Lower leg skin (tissue), 4 donors: ENCODE data around the gene IRS1. TPM values are rescaled to one million over a fixed set of nuclear protein-coding genes. Genes with fewer than 3 reads are reported as not detected.

Source experiments
- DNase-seq, 2 donors: peaks; one replicate each; pipeline ENCODE4 v3.0.0-alpha.2; 2019; ENCODE audit warnings: low spot score in 2 of 2
- H3K4me3 ChIP-seq: fragments of 200-600 bp; sonication (generic); 2 replicates; pipeline ENCODE4 v1.5.1; 2017; ENCODE audit warnings: mild to moderate bottlenecking, low read depth; ENCODE audit not compliant: poor library complexity, severe bottlenecking
- CTCF ChIP-seq, 3 donors: fragments of 450-650 bp; IDR thresholded peaks; one replicate each; pipeline ENCODE4 v1.5.1; 2016; ENCODE audit warnings: antibody characterized with exemption in 3 of 3, mild to moderate bottlenecking in 3 of 3, moderate library complexity in 2 of 3
- POLR2A ChIP-seq, 2 donors: fragments of 450-650 bp; IDR thresholded peaks; one replicate each; pipeline ENCODE4 v1.6.1; 2016 to 2017; ENCODE audit warnings: antibody characterized with exemption in 2 of 2, mild to moderate bottlenecking in 1 of 2, moderate library complexity in 1 of 2
- WGBS, 2 donors: methylation state at CpG; one replicate each; pipeline ENCODE4 v1.1.5; 2018; 5-methylcytosine and 5-hydroxymethylcytosine counted together
- intact Hi-C: fragments of 100-400 bp; cut with DNase I; formaldehyde crosslinking; loops from one replicate; pipeline ENCODE4 v1.15.0; 2023; ENCODE audit warnings: low total_unique reads
- total RNA-seq, 4 donors: library from RNA; depleted of rRNA; stranded (reverse); fragments of >200 nt; gene quantifications; one replicate each; pipeline ENCODE4 v1.1.0, GENCODE V29; 2016

IRS1 gene
- total RNA-seq, 4 donors from 2014 or later, result 16.9 to 55.0 (median 25.4) TPM

DNA sequence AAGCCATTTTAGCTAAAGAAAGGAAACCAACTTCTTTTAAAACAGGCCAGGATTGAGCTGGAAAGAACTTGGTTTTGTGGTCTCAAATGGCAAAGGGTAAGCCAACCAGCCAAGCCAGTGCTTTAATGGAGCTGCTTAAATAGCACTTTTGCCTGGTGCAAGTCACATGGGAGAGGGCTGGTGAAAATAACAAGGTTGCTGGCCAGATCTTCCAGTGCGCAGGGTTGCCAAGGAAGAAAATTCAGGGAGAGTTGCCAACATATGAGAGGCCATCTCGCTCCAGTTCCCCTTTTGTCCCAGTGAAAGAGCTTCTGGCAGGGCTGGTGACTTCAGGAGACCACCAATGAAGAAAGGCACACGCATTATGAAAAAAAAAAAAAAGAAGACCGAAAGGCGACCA lies 57.3 kb downstream of the IRS1 start:
- DNase-seq, result peak in 1 of 2 donors; percentile 46
- no peak for TF ChIP-seq CTCF (IDR thresholded peaks at IDR 0.05)
- TF ChIP-seq POLR2A (IDR thresholded peaks at IDR 0.05), result no peak
- no peak overlapping the region for H3K4me3 ChIP-seq
- 35 to 38% methylated on average over 5 of the region's 5 CpGs for WGBS, 2 donors
- intact Hi-C loops, result no loop called here

DNA sequence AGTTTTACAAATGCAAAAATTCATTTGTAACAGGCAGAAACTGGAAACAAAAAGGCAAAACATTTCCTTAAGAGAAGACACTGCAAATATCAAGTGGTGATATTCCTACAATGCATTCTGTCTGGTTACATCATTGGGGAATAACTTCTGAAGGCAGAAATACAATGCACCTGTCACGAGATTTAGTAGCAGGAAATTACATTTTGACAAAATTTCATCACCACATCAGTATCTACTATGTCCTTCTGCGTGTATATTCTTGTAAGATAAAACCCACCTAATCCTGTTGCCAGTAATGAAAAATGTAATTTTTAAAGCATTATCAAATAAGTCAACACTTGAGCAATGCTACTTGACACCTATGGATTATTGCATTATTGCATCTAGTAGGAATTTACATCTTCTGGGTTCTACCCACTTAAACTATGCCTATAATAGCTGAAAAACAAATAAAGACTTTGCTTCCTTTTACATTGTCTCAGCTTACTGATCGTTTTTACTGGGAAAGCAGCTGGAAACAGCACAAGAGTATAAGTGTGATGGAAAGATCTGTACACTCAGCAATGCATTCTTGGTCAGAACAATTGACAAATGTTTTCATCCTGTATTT lies 59.5 kb downstream of the IRS1 start:
- intact Hi-C loops, result no loop called here
- 56 to 58% methylated on average over 3 of the region's 3 CpGs for WGBS, 2 donors
- TF ChIP-seq POLR2A (IDR thresholded peaks at IDR 0.05), result no peak
- TF ChIP-seq CTCF (IDR thresholded peaks at IDR 0.05), result no peak
- H3K4me3 ChIP-seq, result no peak overlapping the region
- no peak for DNase-seq

GRCh38 chr2:226739545-226740030 lies 60.0 kb downstream of the IRS1 start:
- TF ChIP-seq CTCF (IDR thresholded peaks at IDR 0.05) (no peak), POLR2A (IDR thresholded peaks at IDR 0.05) (no peak)
- WGBS, 2 donors, result 68% methylated on average over 6 of the region's 6 CpGs
- H3K4me3 ChIP-seq, result no peak overlapping the region
- intact Hi-C loops, result no loop called here
- DNase-seq, result no peak

DNA sequence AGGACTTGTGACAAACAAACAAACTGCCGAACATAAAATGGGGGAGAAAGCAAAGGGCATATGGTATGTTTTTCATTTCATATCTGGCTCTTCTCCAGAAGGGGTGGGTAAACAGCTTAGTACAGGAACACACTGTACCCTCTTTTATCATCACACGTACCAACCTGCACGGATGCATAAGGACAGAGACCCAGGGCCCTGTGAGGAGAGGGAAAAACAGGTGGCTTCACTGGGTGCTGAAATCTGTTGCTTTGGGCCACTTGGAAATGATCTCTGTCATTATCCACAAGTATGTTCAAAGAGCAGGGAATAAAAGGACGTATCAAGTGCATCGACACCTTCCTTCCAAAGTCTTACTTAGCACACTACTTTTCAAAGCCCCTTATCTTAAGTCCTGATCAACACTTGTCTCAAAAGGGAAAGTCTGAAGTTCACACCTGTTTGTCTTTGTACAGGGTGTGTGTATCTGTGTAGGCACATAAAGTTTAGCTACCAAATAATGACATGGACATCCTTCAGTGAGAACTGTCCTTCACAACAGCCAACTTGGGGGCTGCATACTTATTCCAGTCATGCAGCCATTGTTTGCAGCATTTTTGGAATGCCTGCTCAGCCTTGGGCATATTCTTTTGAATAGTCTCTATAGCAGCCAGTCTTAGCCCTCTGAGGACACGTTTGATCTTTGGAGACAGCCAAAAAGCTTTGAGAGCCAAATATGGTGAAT lies 60.6 kb downstream of the IRS1 start:
- intact Hi-C loops, result no loop called here
- no peak for DNase-seq
- no peak overlapping the region for H3K4me3 ChIP-seq
- TF ChIP-seq CTCF (IDR thresholded peaks at IDR 0.05) (no peak), POLR2A (IDR thresholded peaks at IDR 0.05) (no peak)
- 52 to 60% methylated on average over 6 of the region's 6 CpGs for WGBS, 2 donors

- intact Hi-C loops, result no loop called here
- TF ChIP-seq POLR2A (IDR thresholded peaks at IDR 0.05), result no peak
- no peak for TF ChIP-seq CTCF (IDR thresholded peaks at IDR 0.05)
- H3K4me3 ChIP-seq, result no peak overlapping the region
- no peak for DNase-seq
- WGBS, 2 donors, result 90 to 91% methylated on average over 8 of the region's 8 CpGs
Observed at GRCh38 chr2:226738191-226738820, 61.3 kb downstream of the IRS1 start.
